NCI-H1417 treated with DMSO at 0.1 percent for 48 hours (cell line): ENCODE results near the gene IGSF21.
"Not testable (repeated sequence)": the region's sequence is repeated elsewhere in the genome, so short reads cannot be mapped to it uniquely, and the experiment has no call there.

Experiments used
- DNase-seq: peaks from one replicate; lab custom pipeline; 2025; lab: John Stamatoyannopoulos, UW

Gene IGSF21

GRCh38 chr1:18354612-18355011 is 247.0 kb downstream of the IGSF21 start:
- DNase-seq, result no peak

- no peak for DNase-seq
These were observed 250.1 kb downstream of the IGSF21 start for GRCh38 chr1:18357622-18358230.

DNA sequence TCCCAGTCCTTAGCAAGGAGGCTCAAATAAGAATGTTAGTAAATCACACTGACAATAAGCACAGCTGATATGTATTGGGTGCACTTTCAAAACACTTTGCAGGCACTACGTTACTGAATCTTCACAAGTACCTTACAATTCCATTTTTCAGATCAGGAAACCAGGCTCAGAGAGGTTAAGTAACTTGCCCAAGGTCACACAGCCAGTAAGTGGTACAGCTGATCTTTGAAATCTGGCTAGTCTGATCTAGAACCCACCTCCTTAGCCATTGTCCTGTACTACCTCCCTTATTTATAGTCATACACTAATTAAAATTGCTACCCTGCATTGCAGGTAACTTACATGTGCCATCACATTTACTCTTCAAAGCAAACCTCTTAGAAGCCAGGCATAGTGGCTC is 251.0 kb downstream of the IGSF21 start:
- no peak for DNase-seq

DNA sequence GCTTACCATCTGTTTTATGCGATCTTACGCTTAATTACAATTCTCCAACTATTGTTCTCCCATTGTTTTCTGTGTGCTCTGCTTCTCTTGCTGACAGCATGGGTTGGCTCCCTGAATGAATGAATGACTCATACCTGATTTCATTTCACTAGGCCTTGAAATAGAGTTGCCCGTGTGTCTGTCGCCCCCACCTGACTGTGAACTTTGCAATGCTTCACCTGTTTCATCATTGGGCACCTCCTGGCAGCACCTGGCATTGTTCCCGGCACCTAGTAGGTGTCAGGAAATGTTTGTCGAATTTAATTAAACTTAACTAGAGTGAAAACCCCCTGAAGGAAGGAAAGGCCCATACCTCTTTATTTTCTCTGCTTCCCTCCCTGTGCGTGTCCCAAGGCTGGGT is 252.7 kb downstream of the IGSF21 start:
- DNase-seq, result no peak

DNA sequence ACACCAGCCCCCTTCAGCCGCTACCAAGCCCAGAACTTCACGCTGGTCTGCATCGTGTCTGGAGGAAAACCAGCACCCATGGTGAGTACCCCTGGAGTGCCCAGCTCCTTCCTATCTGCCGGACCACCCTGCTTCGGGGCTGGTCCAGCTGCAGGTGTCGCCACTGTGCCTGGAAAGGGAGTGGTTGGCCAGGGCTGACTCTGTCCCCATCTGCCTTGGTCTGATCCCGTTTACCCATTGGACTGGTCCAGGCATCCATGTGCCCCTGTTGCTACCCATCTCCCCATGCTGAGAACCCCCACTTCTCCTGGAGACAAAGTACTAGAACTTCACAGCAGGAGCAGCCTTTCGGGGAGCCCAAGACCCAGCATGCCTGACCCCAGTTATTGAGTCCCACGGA is 254.6 kb downstream of the IGSF21 start:
- DNase-seq, result no peak

DNA sequence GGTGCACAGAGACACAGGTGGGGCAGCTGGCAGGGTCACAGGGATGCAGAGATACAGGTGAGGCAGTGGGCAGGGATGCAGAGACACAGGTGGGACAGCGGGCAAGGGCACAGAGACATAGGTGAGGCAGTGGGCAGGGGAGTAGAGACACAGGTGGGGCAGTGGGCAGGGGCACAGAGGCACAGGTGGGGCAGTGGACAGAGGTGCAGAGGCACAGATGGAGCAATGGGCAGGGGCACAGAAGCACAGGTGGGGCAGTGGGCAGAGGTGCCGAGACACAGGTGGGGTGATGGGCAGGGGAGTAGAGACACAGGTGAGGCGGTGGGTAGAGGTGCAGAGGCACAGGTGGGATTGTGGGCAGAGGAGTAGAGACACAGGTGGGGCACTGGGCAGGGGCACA is 255.8 kb downstream of the IGSF21 start:
- no peak for DNase-seq

- DNase-seq, result no peak
These were observed 257.6 kb downstream of the IGSF21 start for GRCh38 chr1:18365099-18365705.

DNA sequence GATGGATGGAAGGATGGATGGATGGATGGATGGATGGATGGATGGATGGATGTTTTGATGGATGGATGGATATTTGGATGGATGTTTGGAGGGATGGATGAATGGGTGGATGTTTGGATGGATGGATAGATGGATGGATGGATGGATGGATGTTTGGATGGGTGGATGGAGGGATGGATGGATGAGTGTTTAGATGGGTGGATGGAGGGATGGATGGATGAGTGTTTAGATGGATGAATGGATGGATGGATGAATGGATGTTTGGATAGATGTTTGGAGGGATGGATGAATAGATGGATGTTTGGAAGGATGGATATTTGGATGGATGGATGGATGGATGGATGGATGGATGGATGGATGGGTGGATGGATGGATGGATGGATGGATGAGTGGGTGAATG is 264.9 kb downstream of the IGSF21 start:
- not testable (repeated sequence) for DNase-seq

DNA sequence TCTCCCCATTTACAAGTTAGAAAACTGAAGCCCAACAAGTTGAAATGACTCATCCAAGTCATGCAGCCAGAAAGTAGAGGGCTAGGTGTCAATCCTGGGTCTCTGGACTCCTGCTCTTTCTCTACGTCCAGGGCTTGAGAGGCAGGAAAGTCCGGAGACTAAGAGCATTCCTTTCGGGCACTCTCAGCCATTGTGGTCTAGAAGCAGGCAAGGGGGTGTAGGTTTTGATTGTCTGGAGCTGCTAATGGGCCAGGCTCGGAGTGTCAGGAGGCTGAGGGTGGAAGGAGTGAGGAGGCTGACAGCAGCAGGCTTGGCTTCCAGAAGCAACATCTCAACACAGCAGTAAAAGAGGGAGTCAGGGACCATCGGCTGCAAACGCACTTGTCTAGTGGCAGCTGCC is 265.6 kb downstream of the IGSF21 start:
- no peak for DNase-seq

DNA sequence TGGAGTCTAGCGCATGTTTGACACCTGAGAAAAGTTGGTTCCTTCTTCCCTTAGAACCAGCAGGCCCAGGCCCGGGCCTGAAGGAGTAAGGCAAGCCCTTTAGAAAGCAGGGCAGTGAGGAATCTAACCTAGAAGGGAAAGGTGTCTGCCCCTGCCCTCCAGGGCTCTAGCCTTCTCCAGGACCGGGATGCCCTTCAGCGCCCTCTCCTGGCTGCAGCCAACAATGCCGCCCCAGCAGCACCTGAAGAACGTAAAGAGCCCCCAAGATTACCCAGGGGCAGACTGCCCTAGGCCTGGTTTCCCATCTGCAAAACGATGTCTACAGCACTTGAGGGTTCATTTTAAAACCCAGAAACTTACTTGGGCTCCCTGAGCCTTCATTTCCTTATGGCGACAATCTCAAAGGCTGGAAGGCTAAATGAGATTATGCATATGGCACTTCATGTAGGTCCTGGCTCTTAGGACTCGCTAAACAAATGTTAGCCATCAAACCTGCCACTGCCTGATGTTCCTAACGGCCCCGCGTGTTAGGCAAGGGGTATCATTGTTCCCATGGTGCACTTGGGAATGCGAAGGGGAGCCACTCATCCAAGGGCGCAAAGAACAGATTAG is 266.4 kb downstream of the IGSF21 start:
- no peak for DNase-seq

DNA sequence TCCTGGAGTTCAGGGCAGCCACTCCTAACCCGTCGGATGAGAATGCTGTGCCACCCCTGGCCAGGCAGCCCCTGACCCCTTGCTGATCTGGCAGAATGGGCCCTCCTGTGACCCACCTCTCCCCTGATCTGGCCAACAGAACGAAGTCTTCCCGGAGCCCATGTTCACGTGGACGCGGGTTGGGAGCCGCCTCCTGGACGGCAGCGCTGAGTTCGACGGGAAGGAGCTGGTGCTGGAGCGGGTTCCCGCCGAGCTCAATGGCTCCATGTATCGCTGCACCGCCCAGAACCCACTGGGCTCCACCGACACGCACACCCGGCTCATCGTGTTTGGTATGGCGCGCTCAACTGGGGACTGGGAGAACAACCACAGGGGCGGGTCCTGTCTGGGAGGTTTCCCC is 269.1 kb downstream of the IGSF21 start:
- DNase-seq, result no peak

DNA sequence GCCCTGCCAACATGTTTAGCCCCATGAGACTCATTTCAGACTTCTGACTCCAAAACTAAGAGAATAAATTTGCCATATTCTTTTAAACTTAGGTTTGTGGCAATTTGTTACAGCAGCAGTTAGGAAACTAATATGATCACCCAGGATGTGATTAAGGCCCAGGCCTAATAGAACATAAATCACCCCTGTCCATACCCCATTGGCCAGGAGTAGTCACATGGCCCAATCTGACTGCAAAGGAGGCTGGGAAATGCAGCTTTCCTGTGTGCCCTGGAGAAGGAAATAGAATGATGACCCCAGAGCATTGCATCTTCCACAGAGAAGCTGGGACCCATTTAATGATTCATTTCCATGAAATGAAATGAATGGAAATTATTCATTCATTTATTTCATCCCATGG is 272.7 kb downstream of the IGSF21 start:
- no peak for DNase-seq

GRCh38 chr1:18384059-18384458 is 276.5 kb downstream of the IGSF21 start:
- DNase-seq, result no peak

DNA sequence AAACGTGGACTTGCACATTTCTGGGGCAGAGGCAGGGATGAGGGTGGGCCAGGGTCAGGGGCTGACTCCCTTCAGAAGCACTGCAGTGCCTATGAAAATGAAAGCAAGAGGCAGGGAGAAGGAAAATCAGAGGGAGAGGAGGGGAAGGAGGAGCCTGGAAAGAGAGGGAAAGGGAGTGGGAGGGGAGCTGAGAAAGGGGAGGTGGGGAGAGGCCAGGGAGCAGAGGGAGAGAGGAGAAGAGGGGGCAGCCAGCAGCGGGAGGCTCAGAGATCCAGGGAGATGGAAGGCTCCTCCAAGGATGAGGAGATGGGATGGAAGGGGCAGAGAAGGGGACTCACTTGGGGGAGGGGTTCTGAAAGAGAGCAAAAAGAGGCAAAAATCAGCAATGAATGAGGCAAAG is 276.9 kb downstream of the IGSF21 start:
- DNase-seq, result no peak

DNA sequence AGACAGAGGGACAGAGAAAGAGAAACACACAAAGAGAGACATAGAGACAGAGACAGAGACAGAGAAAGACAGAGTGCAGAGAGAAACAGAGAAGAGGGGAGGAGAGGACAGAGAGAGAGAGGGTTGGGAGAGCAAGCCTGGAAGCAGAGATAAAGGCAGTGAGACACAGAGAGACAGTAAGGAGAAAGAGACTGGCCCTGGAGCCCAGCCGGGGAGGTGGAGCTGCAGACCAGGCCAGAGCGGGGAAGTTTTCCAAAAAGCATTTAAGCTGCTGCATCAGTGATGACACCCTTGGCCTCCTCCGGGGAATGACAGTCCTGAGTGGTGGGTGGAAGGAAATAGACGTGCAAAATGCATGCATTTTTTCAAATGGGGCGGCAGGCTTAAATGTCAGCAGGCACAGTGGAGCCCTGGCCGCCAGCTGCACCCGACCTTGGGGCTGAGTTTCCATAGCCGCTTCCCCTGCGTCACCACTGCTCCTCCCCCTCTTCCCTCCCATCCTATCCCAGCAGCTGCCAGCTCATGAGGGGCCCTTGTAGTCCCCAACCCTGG is 277.7 kb downstream of the IGSF21 start:
- DNase-seq, result no peak

DNA sequence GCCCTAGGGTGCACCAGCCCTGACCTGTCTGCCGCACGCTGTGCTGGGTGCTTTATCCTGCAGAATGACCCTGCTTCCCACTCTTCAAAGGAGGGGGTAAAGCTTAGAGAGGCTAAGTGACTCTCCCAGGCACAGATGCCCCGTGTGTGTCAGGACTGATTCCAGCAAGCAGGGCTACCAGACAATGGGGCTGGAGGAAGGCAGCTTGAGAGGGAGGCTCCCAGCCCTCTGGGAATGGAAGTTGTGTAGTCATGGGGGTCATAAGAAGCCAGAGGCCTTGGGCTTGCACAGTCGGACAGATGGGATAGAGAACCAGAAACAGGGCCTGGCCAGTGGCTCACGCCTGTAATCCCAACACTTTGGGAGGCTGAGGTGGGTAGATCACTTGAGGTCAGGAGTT is 279.0 kb downstream of the IGSF21 start:
- DNase-seq, result no peak

GRCh38 chr1:18387307-18387706 is 279.7 kb downstream of the IGSF21 start:
- no peak for DNase-seq

- DNase-seq, result no peak
These were observed 283.4 kb downstream of the IGSF21 start for GRCh38 chr1:18390953-18391352.

DNA sequence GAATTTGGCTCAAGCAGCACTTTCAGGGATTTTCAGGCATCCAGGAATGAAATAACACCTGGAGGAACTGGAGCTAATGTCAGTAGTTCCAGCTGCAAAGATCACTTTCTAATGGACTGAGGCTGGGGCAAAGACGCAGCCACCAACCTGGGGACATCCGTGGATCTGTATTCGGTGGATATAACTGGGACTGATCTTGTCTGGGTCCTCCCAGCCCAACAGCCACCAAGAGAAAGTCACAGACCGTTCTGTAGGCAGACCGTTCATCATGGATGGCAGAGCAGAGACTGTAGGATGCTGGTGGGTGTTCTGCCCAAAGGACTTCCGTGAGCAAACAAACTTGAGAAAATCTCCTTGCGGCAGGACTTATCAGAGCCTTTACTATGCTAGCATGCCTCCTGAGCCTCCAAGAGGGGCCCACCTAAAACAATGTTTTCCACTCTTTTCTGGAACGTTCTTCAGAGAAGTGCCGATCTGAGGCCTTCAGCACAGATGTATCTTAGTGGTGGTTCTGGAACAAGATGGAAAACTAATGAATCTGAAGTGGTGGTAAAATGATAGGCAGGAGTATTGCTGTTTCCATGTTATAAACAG is 287.1 kb downstream of the IGSF21 start:
- DNase-seq, result no peak

- no peak for DNase-seq
These were observed 288.8 kb downstream of the IGSF21 start for GRCh38 chr1:18396247-18396980.

GRCh38 chr1:18397641-18398040 is 290.0 kb downstream of the IGSF21 start:
- DNase-seq, result no peak

- DNase-seq, result no peak
These were observed 291.4 kb downstream of the IGSF21 start for GRCh38 chr1:18398791-18399530.
